SK-N-SH treated with all-trans-retinoic acid at 6 μM for 48 hours (cell line): ENCODE data around the gene CPNE7.

Source experiments
- ATAC-seq: fragments of 200-7000 bp; cut with Tn5 transposase; 3 replicates; pipeline ENCODE4 v1.9.1; 2020; ENCODE audit warnings: mild to moderate bottlenecking, moderate library complexity
- ARNTL ChIP-seq: fragments of 450-650 bp; formaldehyde crosslinking; IDR thresholded peaks from 2 replicates; pipeline ENCODE4 v1.5.0; 2020; ENCODE audit warnings: low read depth, mild to moderate bottlenecking, moderate library complexity, borderline replicate concordance
- BACH2 ChIP-seq: fragments of 250-450 bp; sonication (Bioruptor Pico); IDR thresholded peaks from 2 replicates; pipeline ENCODE4 v1.9.0; 2021; ENCODE audit warnings: mild to moderate bottlenecking, borderline replicate concordance
- CREB5 ChIP-seq: fragments of 250-450 bp; sonication (Bioruptor Pico); IDR thresholded peaks from 2 replicates; pipeline ENCODE4 v1.5.1; 2020; ENCODE audit warnings: low read depth, mild to moderate bottlenecking, moderate library complexity
- CSDC2 ChIP-seq: fragments of 250-450 bp; sonication (Bioruptor Pico); IDR thresholded peaks from 2 replicates; pipeline ENCODE4 v1.5.0; 2020; ENCODE audit warnings: mild to moderate bottlenecking, moderate library complexity
- CSRNP3 ChIP-seq: fragments of 250-450 bp; sonication (Bioruptor Pico); IDR thresholded peaks from 2 replicates; pipeline ENCODE4 v1.5.1; 2021; ENCODE audit warnings: mild to moderate bottlenecking, moderate library complexity
- ESRRG ChIP-seq: fragments of 250-450 bp; sonication (Bioruptor Pico); IDR thresholded peaks from 2 replicates; pipeline ENCODE4 v1.6.1; 2021; ENCODE audit warnings: mild to moderate bottlenecking
- GLIS3 ChIP-seq: fragments of 250-450 bp; sonication (Bioruptor Pico); IDR thresholded peaks from 2 replicates; pipeline ENCODE4 v1.5.0; 2020; ENCODE audit warnings: mild to moderate bottlenecking, moderate library complexity
- ISL1 ChIP-seq: fragments of 250-450 bp; sonication (Bioruptor Pico); IDR thresholded peaks from 2 replicates; pipeline ENCODE4 v2.1.2; 2022; ENCODE audit warnings: mild to moderate bottlenecking, moderate library complexity
- OSR1 ChIP-seq: fragments of 250-450 bp; sonication (Bioruptor Pico); IDR thresholded peaks from 2 replicates; pipeline ENCODE4 v1.8.0; 2022; ENCODE audit warnings: moderate library complexity, mild to moderate bottlenecking, inconsistent platforms
- POU6F1 ChIP-seq: fragments of 250-450 bp; sonication (Bioruptor Pico); IDR thresholded peaks from 2 replicates; pipeline ENCODE4 v1.8.0; 2021; ENCODE audit warnings: low read depth, mild to moderate bottlenecking, moderate library complexity, borderline replicate concordance
- PPARA ChIP-seq: fragments of 250-450 bp; sonication (Bioruptor Pico); IDR thresholded peaks from 2 replicates; pipeline ENCODE4 v1.5.0; 2020; ENCODE audit warnings: mild to moderate bottlenecking, borderline replicate concordance
- RARB ChIP-seq: fragments of 250-450 bp; sonication (Bioruptor Pico); IDR thresholded peaks from 2 replicates; pipeline ENCODE4 v1.8.0; 2021; ENCODE audit warnings: mild to moderate bottlenecking, moderate library complexity
- TCF4 ChIP-seq: fragments of 250-450 bp; sonication (Bioruptor Pico); IDR thresholded peaks from 2 replicates; pipeline ENCODE4 v1.8.0; 2021; ENCODE audit warnings: mild to moderate bottlenecking, moderate library complexity, borderline replicate concordance
- TOX ChIP-seq: fragments of 250-450 bp; sonication (Bioruptor Pico); IDR thresholded peaks from 2 replicates; pipeline ENCODE4 v1.8.0; 2021; ENCODE audit warnings: mild to moderate bottlenecking, moderate library complexity, borderline replicate concordance
- TSHZ2 ChIP-seq: fragments of 250-450 bp; sonication (Bioruptor Pico); IDR thresholded peaks from 2 replicates; pipeline ENCODE4 v1.5.0; 2020; ENCODE audit warnings: mild to moderate bottlenecking, moderate library complexity
- ZC3H10 ChIP-seq: fragments of 250-450 bp; sonication (Bioruptor Pico); IDR thresholded peaks from 2 replicates; pipeline ENCODE4 v1.5.1; 2021; ENCODE audit warnings: mild to moderate bottlenecking, moderate library complexity
- ZFP3 ChIP-seq: fragments of 250-450 bp; sonication (Bioruptor Pico); IDR thresholded peaks from 2 replicates; pipeline ENCODE4 v1.5.0; 2020; ENCODE audit warnings: mild to moderate bottlenecking, moderate library complexity
- ZFP30 ChIP-seq: fragments of 450-650 bp; formaldehyde crosslinking; IDR thresholded peaks from 2 replicates; pipeline ENCODE4 v1.5.0; 2022; ENCODE audit warnings: mild to moderate bottlenecking, moderate library complexity
- ZNF565 ChIP-seq: fragments of 450-650 bp; formaldehyde crosslinking; conservative IDR thresholded peaks from 2 replicates; pipeline ENCODE4 v1.5.0; 2020; ENCODE audit warnings: low read depth, mild to moderate bottlenecking, moderate library complexity
- ZNF8 ChIP-seq: fragments of 450-650 bp; formaldehyde crosslinking; IDR thresholded peaks from 2 replicates; pipeline ENCODE4 v1.5.0; 2020; ENCODE audit warnings: mild to moderate bottlenecking, moderate library complexity

The CPNE7 gene

GRCh38 chr16:89595330-89596060 lies 19.9 kb downstream of the CPNE7 start:
- TF ChIP-seq GLIS3 (CRISPR knock-in tag) (no peak), CREB5 (CRISPR knock-in tag) (no peak), ZFP30 (no peak), TOX (CRISPR knock-in tag) (no peak), ARNTL (CRISPR knock-in tag) (no peak), ZNF565 (CRISPR knock-in tag) (no peak), CSRNP3 (CRISPR knock-in tag) (no peak), CSDC2 (no peak), ZFP3 (CRISPR knock-in tag) (no peak), PPARA (no peak)
- no peak for ATAC-seq

GRCh38 chr16:89596061-89596689 lies 20.6 kb downstream of the CPNE7 start:
- TF ChIP-seq RARB: no peak
- TF ChIP-seq ISL1 (CRISPR knock-in tag): no peak
- TF ChIP-seq, all 23 proteins: peak for 0
- no peak for ATAC-seq

- ATAC-seq: no peak
- no peak for TF ChIP-seq TSHZ2 (CRISPR knock-in tag)
- TF ChIP-seq CSRNP3 (CRISPR knock-in tag): no peak
- no peak for TF ChIP-seq ZC3H10 (CRISPR knock-in tag)
- TF ChIP-seq ZNF565 (CRISPR knock-in tag): no peak
- no peak for TF ChIP-seq ESRRG (CRISPR knock-in tag)
- no peak for TF ChIP-seq ZFP3 (CRISPR knock-in tag)
- TF ChIP-seq ZNF8 (CRISPR knock-in tag): no peak
- no peak for TF ChIP-seq CSDC2
- no peak for TF ChIP-seq TOX (CRISPR knock-in tag)
- no peak for TF ChIP-seq CREB5 (CRISPR knock-in tag)
- TF ChIP-seq OSR1 (CRISPR knock-in tag): no peak
- TF ChIP-seq POU6F1 (CRISPR knock-in tag): no peak
- no peak for TF ChIP-seq BACH2 (CRISPR knock-in tag)
- TF ChIP-seq RARB: no peak
- no peak for TF ChIP-seq TCF4 (CRISPR knock-in tag)
Observed at GRCh38 chr16:89596957-89597649, 21.5 kb downstream of the CPNE7 start.
